Esophagus muscularis mucosa (tissue), 3 donors: ENCODE measurements around the gene CLCN4.

Source experiments
- POLR2A ChIP-seq: fragments of 450-650 bp; IDR thresholded peaks from one replicate; pipeline ENCODE4 v1.6.1; 2017; ENCODE audit warnings: antibody characterized with exemption, moderate library complexity, mild to moderate bottlenecking, low read depth
- POLR2AphosphoS5 ChIP-seq, 2 donors: sonication (generic); formaldehyde crosslinking; IDR thresholded peaks; one replicate each; pipeline ENCODE4 v1.6.1; 2017; ENCODE audit warnings: antibody characterized with exemption in 2 of 2
- TF ChIP-seq, protein P1 (sequence below), 3 experiments: fragments of 200-600 bp in 2 of 3; fragments of 450-650 bp in 1 of 3; sonication (generic) in 2 of 3; IDR thresholded peaks; one replicate each; pipeline ENCODE4 v1.5.1; 2017 to 2019; ENCODE audit warnings: antibody characterized with exemption in 3 of 3, mild to moderate bottlenecking in 2 of 3, moderate library complexity in 1 of 3

DNA sequence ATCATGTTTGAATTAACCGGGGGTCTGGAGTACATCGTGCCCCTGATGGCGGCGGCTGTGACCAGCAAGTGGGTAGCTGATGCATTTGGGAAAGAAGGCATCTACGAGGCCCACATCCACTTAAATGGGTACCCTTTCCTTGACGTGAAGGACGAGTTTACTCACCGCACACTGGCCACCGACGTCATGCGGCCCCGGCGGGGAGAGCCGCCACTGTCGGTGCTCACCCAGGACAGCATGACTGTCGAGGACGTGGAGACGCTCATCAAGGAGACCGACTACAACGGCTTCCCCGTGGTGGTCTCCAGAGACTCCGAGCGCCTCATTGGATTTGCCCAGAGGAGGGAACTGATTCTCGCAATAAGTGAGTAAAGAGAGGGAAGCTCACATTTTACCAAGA is 56.9 kb downstream of the CLCN4 start:
- TF ChIP-seq, protein P1, sequence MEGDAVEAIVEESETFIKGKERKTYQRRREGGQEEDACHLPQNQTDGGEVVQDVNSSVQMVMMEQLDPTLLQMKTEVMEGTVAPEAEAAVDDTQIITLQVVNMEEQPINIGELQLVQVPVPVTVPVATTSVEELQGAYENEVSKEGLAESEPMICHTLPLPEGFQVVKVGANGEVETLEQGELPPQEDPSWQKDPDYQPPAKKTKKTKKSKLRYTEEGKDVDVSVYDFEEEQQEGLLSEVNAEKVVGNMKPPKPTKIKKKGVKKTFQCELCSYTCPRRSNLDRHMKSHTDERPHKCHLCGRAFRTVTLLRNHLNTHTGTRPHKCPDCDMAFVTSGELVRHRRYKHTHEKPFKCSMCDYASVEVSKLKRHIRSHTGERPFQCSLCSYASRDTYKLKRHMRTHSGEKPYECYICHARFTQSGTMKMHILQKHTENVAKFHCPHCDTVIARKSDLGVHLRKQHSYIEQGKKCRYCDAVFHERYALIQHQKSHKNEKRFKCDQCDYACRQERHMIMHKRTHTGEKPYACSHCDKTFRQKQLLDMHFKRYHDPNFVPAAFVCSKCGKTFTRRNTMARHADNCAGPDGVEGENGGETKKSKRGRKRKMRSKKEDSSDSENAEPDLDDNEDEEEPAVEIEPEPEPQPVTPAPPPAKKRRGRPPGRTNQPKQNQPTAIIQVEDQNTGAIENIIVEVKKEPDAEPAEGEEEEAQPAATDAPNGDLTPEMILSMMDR (IDR thresholded peaks at IDR 0.05) = no peak
- no peak for TF ChIP-seq POLR2A
- TF ChIP-seq POLR2AphosphoS5 (IDR thresholded peaks at IDR 0.05) = no peak
